IMR-90 (cell line): ENCODE results near the gene TMEM131L.

Source experiments
- BHLHE40 ChIP-seq: fragments of 150-350 bp; IDR thresholded peaks from 2 replicates; pipeline ENCODE4 v1.6.1; 2016; ENCODE audit warnings: mild to moderate bottlenecking, low read depth, low read length
- CHD1 ChIP-seq: IDR thresholded peaks from 2 replicates; pipeline ENCODE4 v1.6.1; 2012; ENCODE audit warnings: low read depth, low read length, improper control_type of control experiment
- CTCF ChIP-seq: conservative IDR thresholded peaks from 2 replicates; pipeline ENCODE4 v1.5.1; 2012; ENCODE audit warnings: mild to moderate bottlenecking, low read depth, low read length, improper control_type of control experiment
- MAFK ChIP-seq: IDR thresholded peaks from 2 replicates; pipeline ENCODE4 v1.6.1; 2012; ENCODE audit warnings: low read depth, low read length, improper control_type of control experiment
- MXI1 ChIP-seq: IDR thresholded peaks from 2 replicates; pipeline ENCODE4 v1.6.1; 2012; ENCODE audit warnings: low read depth, mild to moderate bottlenecking, low read length, moderate library complexity, borderline replicate concordance
- NFE2L2 ChIP-seq: fragments of 150-350 bp; IDR thresholded peaks from 2 replicates; pipeline ENCODE4 v1.6.1; 2016; ENCODE audit warnings: low read depth, mild to moderate bottlenecking, low read length
- POLR2A ChIP-seq: IDR thresholded peaks from 2 replicates; pipeline ENCODE4 v1.6.1; 2012; ENCODE audit warnings: mild to moderate bottlenecking, low read depth, low read length
- RCOR1 ChIP-seq: IDR thresholded peaks from 2 replicates; pipeline ENCODE4 v1.6.1; 2012; ENCODE audit warnings: mild to moderate bottlenecking, low read length, improper control_type of control experiment; ENCODE audit not compliant: insufficient replicate concordance
- RFX5 ChIP-seq: IDR thresholded peaks from 2 replicates; pipeline ENCODE4 v1.8.0; 2012; ENCODE audit warnings: low read depth, mild to moderate bottlenecking, low read length, moderate library complexity

- TF ChIP-seq CTCF (no peak), RCOR1 (no peak), BHLHE40 (no peak), MXI1 (no peak), RFX5 (no peak), POLR2A (no peak), CHD1 (no peak), NFE2L2 (no peak), MAFK (no peak)
Measured at GRCh38 chr4:153579410-153579809, 113.2 kb downstream of the TMEM131L start.
